Activated CD4-positive, CD25-positive, alpha-beta regulatory T cell treated with anti-CD3 and anti-CD28 coated beads, Interleukin-2, amount 50 U/mL, for 72 hours (primary cell): ENCODE measurements around the gene DPYSL3.
"Not testable (repeated sequence)": the region's sequence is repeated elsewhere in the genome, so short reads cannot be mapped to it uniquely, and the experiment has no call there.

ENCODE experiments used
- DNase-seq: peaks from one replicate; pipeline ENCODE4 v3.0.0; 2021

The DPYSL3 gene

GRCh38 chr5:147509710-147510651, at the start of gene DPYSL3:
TSS of gene DPYSL3 (minus strand) at chr5:147510068. CDS start at chr5:147509858, 210 bp downstream.
- no peak for DNase-seq

- DNase-seq, result no peak
Measured at GRCh38 chr5:147558826-147559225, 49.0 kb upstream of the DPYSL3 start.

GRCh38 chr5:147557876-147558745, 48.2 kb upstream of the DPYSL3 start:
- no peak for DNase-seq

- DNase-seq, result no peak
Measured at GRCh38 chr5:147555176-147555575, 45.3 kb upstream of the DPYSL3 start.

- DNase-seq, result no peak
Measured at GRCh38 chr5:147554261-147554817, 44.5 kb upstream of the DPYSL3 start.

- not testable (repeated sequence) for DNase-seq
Measured at GRCh38 chr5:147553817-147554216, 43.9 kb upstream of the DPYSL3 start.

GRCh38 chr5:147552897-147553296, 43.0 kb upstream of the DPYSL3 start:
- no peak for DNase-seq

- no peak for DNase-seq
Measured at GRCh38 chr5:147551677-147552076, 41.8 kb upstream of the DPYSL3 start.

- no peak for DNase-seq
Measured at GRCh38 chr5:147547730-147548129, 37.9 kb upstream of the DPYSL3 start.

- DNase-seq, result no peak
Measured at GRCh38 chr5:147544556-147544955, 34.7 kb upstream of the DPYSL3 start.

GRCh38 chr5:147539053-147539452, 29.2 kb upstream of the DPYSL3 start:
- DNase-seq, result no peak

GRCh38 chr5:147538236-147538635, 28.4 kb upstream of the DPYSL3 start:
- no peak for DNase-seq

- DNase-seq, result no peak
Measured at GRCh38 chr5:147534172-147534951, 24.5 kb upstream of the DPYSL3 start.

GRCh38 chr5:147532156-147532555, 22.3 kb upstream of the DPYSL3 start:
- no peak for DNase-seq

- DNase-seq, result no peak
Measured at GRCh38 chr5:147530530-147531389, 20.9 kb upstream of the DPYSL3 start.

- no peak for DNase-seq
Measured at GRCh38 chr5:147523069-147523468, 13.2 kb upstream of the DPYSL3 start.

- no peak for DNase-seq
Measured at GRCh38 chr5:147522435-147522834, 12.6 kb upstream of the DPYSL3 start.

- no peak for DNase-seq
Measured at GRCh38 chr5:147520450-147520849, 10.6 kb upstream of the DPYSL3 start.

GRCh38 chr5:147519380-147519779, 9.5 kb upstream of the DPYSL3 start:
- no peak for DNase-seq

- DNase-seq, result no peak
Measured at GRCh38 chr5:147517383-147517782, 7.5 kb upstream of the DPYSL3 start.

- no peak for DNase-seq
Measured at GRCh38 chr5:147515269-147515668, 5.4 kb upstream of the DPYSL3 start.
